Measurements from ENCODE around the gene CLK4. TPM values are rescaled to one million over a fixed set of nuclear protein-coding genes. Genes with fewer than 3 reads are reported as not detected.
A peak's percentile ranks its signal among the peaks of the same experiment; 100 is the strongest.

Gene CLK4
- total RNA-seq, 2 experiments from 2014 or later, result 21.1 to 24.2 TPM

DNA sequence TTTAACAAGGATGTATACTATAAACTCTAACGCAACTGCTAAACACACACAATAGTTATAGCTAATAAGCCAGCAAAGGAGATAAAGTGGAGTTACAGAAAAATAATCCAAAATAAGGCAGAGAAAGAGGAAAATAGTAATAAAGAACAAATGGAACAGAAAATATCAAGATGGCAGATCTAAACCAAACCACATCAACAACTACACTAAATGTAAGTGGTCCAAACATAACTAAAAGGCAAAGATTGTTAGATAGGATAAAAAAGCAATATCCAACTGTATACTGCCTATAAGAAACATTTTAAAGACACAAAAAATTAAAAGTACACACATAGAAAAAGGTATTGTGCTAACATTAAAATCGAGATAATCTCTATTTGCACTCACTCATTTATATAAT is 31.1 kb downstream of the CLK4 start:
- Mint-ChIP-seq H3K4me3 (no peak overlapping the region), H3K27me3 (peaks cover 6% of the 10 kb centered on the region), H3K9me3 (peaks cover 22% of the 10 kb centered on the region), H3K36me3 (ENCODE audit: low read depth) (peaks cover 41% of the 10 kb centered on the region), H3K4me1 (ENCODE audit: low read depth) (peaks cover 3% of the 10 kb centered on the region), H3K27ac (no peak overlapping the region)
- no peak for ATAC-seq
- ChIA-PET CTCF (interaction anchor here (1.1 kb wide), 1 partner anchor 10 kb away, joined by 4 read pairs; no protein-coding TSS in a partner anchor), POLR2A (no interaction called here)
- TF ChIP-seq, protein P1, sequence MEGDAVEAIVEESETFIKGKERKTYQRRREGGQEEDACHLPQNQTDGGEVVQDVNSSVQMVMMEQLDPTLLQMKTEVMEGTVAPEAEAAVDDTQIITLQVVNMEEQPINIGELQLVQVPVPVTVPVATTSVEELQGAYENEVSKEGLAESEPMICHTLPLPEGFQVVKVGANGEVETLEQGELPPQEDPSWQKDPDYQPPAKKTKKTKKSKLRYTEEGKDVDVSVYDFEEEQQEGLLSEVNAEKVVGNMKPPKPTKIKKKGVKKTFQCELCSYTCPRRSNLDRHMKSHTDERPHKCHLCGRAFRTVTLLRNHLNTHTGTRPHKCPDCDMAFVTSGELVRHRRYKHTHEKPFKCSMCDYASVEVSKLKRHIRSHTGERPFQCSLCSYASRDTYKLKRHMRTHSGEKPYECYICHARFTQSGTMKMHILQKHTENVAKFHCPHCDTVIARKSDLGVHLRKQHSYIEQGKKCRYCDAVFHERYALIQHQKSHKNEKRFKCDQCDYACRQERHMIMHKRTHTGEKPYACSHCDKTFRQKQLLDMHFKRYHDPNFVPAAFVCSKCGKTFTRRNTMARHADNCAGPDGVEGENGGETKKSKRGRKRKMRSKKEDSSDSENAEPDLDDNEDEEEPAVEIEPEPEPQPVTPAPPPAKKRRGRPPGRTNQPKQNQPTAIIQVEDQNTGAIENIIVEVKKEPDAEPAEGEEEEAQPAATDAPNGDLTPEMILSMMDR (IDR thresholded peaks at IDR 0.05), result no peak
- DNase-seq, result no peak
- intact Hi-C loops (cut with micrococcal nuclease), result no loop called here

DNA sequence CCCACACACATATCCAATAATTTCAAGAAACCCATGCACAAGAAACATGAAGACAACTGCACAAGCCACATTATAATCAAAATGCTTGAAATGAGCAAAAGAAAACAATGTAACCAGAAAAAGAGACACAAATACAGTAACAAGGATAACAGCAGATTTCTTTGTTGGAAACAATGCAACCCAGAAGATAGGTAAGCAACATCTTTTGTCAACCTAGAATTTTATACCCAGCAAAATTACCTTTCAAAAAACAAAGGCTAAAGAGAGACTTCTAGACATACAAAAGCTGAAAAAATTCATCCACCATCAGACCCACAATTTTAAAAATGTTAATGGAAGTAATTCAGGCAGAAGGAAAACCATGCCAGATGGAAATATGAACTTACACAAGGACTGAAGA is 31.7 kb downstream of the CLK4 start:
- ChIA-PET POLR2A (no interaction called here), CTCF (no interaction called here)
- TF ChIP-seq, protein P1 (IDR thresholded peaks at IDR 0.05), result no peak
- Mint-ChIP-seq H3K4me3 (no peak overlapping the region), H3K36me3 (ENCODE audit: low read depth) (peaks cover 37% of the 10 kb centered on the region), H3K27ac (no peak overlapping the region), H3K4me1 (ENCODE audit: low read depth) (peaks cover 3% of the 10 kb centered on the region), H3K9me3 (peaks cover 22% of the 10 kb centered on the region), H3K27me3 (peaks cover 9% of the 10 kb centered on the region)
- intact Hi-C loops (cut with micrococcal nuclease), result no loop called here
- ATAC-seq, result no peak
- DNase-seq, result no peak

DNA sequence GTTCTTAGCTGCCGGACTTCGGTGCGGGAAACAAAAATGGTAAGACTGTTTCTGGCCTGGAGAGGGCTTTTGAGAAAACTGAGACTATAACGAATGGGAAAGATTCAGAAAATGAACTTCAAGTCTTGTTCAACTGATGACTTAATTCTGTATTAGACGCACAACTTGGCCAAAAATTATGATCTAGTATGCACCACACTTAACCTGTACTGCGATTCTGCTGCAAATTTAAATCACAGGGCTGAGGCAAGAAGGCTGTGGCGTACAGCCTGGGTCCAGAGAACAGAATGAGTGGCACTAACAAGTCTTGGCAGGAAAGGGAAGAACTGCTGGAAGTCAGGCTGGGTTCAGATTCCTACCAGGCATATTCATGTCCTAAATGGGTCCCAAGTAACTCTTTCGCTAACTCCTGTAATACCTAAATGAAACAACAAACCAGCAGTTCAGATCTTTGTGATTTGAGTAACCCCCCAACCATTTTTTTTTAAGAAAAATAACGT is 35.9 kb downstream of the CLK4 start:
- intact Hi-C loops (cut with micrococcal nuclease), result no loop called here

DNA sequence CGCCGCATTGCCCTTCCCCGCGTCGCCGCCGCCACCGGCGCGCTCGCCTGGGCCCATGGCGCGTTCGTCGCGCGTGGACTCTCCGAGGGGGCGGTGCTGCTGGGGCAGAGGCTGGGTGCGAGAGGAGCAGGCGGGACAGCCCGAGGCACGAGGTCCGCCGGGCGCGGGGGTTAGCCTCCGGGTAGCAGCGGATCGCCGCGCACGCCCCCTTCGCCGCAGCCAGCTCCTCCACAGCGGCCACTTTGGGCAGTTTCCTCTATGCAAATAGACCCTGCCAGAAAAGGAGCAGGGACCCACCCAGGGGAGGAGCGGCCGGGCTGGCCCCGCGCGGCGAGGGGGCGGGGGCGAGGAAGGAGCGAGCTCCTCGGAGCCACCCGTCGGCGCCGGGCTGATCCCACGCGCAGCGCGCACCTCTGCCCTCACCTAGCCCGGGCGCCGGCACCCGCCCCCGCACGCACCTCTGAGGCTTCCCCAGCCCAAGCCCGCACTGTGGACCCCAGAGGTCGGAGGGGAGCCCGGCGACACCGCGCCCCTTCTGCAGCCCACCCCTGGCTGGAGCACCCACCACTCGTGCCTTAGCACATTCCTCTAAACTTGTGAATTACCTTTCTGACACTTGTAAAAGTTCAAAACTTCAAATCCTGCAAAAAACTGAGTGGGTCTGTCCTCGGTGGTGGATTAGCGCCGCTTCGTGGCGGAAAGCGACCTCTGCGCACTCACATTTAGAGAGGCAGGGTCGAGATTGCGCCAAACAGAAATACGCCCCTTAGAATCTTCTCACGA is 36.5 kb downstream of the CLK4 start, which contains the start of gene COL23A1:
Gene COL23A1 (minus strand): TSS at position 253 of the 783 bp plus-strand sequence.
- H3K27me3 Mint-ChIP-seq, result peaks cover 40% of the 10 kb centered on the region
- TF ChIP-seq, protein P1 (IDR thresholded peaks at IDR 0.05), result peak; percentile 75
- H3K4me1 Mint-ChIP-seq (ENCODE audit: low read depth), result peaks cover 6% of the 10 kb centered on the region
- DNase-seq (peak; percentile 65), ATAC-seq (peak; percentile 81)
- H3K4me3 Mint-ChIP-seq, result peak within 1 kb of the TSS; percentile 46
- H3K27ac Mint-ChIP-seq, result no peak within 1 kb of the TSS
- ChIA-PET POLR2A (no interaction called here), CTCF (interaction anchor here (0.6 to 2.3 kb wide), 13 partner anchors 9 to 361 kb away, joined by 3 to 14 read pairs (median 5); no protein-coding TSS in a partner anchor)
- intact Hi-C loops (cut with micrococcal nuclease), result no loop called here
- H3K36me3 Mint-ChIP-seq (ENCODE audit: low read depth), result peaks cover 14% of the 10 kb centered on the region
- peaks cover 14% of the 10 kb centered on the region for H3K9me3 Mint-ChIP-seq

More for the DNA sequence above, 35.9 kb downstream of the CLK4 start:
- Mint-ChIP-seq H3K4me3 (peak overlapping the region; percentile 46), H3K36me3 (ENCODE audit: low read depth) (peaks cover 17% of the 10 kb centered on the region), H3K27me3 (peaks cover 34% of the 10 kb centered on the region), H3K4me1 (ENCODE audit: low read depth) (peaks cover 6% of the 10 kb centered on the region), H3K27ac (no peak overlapping the region), H3K9me3 (peaks cover 17% of the 10 kb centered on the region)
- ATAC-seq (no peak), DNase-seq (no peak)
- TF ChIP-seq, protein P1 (IDR thresholded peaks at IDR 0.05), result peak; percentile 47
- ChIA-PET CTCF (interaction anchor here (0.6 to 2.2 kb wide), 9 partner anchors 9 to 362 kb away, joined by 3 to 6 read pairs (median 5); no protein-coding TSS in a partner anchor), POLR2A (no interaction called here)

Measured in activated CD8-positive, alpha-beta T cell treated with anti-CD3 and anti-CD28 coated beads for 36 hours (primary cell).